GM18511 (cell line): ENCODE results near the gene PTPRN2.
"Not testable (repeated sequence)": the region's sequence is repeated elsewhere in the genome, so short reads cannot be mapped to it uniquely, and the experiment has no call there.

ENCODE experiments used
- ATAC-seq: cut with Tn5 transposase; IDR thresholded peaks from one replicate; pipeline ENCODE4 v1.9.1; 2021; ENCODE audit warnings: mild to moderate bottlenecking, moderate library complexity; ENCODE audit not compliant: unreplicated experiment

PTPRN2 gene

DNA sequence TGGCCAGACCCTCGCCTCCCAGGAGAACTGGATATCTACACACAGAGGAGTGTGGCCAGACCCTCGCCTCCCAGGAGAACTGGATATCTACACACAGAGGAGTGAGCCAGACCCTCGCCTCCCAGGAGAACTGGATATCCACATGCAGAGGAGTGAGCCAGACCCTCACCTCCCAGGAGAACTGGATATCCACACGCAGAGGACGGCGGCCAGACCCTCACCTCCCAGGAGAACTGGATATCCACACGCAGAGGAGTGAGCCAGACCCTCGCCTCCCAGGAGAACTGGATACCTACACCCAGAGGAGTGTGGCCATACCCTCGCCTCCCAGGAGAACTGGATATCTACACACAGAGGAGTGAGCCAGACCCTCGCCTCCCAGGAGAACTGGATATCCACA, 862.3 kb downstream of the PTPRN2 start:
- not testable (repeated sequence) for ATAC-seq

DNA sequence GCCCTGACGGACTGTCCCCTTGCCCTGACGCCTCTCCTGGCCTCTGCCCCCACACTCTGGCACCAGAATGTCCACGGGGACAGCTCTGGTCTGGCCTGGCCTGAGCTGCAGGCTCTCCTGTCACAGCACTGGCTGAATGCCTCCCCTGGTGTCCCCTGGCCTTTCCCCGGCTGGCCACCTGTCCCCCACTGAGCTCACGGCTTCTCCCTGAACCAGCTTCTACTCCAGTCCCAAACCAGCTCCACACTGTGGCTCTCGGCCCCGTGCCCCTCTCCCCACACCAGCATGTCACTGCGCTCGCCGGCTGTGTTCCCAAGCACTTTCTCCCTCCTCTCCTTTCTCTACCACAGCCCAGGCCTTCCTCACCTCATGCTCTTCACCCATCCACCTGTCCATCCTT, 864.4 kb downstream of the PTPRN2 start:
- no peak for ATAC-seq

DNA sequence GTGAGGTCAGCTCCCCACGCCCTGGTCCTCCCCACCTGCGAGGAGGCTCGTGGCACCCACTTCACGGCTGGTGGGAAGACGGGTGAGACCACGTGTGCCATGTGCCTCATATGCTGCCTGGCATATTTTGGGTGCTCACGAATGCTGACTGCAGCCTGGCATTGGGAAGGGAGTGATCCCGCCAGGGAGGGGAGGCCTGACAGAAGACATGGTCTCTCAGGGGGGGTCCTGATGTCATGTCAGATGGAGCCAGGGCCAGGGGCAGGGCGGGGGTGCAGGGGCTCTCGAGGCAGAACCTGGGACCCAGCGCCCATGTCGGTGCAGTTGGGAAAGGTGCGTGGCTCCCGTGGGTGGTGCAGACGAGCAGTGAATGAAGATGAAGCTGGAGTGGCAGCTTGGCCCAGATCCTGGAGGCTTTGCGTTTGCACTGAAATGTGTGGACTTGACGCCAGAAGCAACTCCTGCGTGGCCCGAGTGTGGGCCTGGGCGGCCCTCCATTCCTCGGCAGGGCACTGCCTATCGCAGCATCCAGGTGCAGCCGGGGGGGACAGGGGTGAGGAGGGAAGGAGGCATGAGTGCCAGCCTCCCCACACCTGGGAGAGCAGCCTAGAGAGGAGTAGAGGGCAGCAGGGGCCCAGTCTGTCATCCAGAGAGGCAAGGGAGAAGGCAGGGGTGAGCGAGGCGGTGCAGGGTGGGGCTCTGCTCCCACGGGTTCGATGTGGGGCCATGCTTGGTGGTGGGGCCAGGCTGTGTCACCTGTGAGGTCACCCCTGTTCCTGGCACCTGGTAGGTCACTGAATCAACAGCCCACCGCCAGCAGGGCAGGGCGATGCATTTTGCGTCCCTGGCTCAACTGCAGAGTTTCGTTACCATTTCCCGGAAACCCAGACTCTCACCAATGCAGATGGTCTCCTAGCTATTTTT, 865.2 kb downstream of the PTPRN2 start:
- ATAC-seq, result no peak

DNA sequence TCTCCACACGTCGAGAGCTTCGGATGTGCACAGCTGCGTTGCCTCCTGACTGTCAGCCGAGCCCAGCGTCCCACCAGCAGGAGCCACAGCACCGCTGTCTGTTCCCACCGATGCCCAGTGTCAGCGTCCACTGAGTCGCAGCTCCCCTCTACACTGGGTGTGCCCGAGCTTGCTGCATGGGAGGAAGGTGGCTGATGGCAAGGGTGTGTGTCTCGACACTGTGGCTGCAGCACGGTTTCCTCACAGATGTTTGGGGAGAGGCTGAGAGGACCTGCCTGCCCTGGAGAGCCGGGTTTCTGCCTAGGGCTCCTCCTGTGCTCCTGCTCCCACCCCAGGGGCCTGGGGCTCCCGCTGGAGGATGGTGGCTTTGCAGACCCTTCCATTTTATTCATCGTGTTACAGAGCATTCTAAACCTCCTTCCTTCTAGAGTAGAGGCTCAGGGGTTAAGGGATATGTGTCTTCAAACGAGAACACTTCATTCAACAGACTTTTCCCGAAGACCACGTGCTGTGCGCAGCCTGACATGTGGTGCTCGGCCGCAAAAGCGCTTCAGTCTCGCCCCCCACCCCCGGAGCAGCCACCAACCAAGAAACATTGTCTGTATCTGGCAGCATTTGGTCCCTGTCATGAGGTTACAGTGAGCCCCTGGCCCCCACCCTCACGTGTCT, 866.0 kb downstream of the PTPRN2 start:
- ATAC-seq, result no peak

DNA sequence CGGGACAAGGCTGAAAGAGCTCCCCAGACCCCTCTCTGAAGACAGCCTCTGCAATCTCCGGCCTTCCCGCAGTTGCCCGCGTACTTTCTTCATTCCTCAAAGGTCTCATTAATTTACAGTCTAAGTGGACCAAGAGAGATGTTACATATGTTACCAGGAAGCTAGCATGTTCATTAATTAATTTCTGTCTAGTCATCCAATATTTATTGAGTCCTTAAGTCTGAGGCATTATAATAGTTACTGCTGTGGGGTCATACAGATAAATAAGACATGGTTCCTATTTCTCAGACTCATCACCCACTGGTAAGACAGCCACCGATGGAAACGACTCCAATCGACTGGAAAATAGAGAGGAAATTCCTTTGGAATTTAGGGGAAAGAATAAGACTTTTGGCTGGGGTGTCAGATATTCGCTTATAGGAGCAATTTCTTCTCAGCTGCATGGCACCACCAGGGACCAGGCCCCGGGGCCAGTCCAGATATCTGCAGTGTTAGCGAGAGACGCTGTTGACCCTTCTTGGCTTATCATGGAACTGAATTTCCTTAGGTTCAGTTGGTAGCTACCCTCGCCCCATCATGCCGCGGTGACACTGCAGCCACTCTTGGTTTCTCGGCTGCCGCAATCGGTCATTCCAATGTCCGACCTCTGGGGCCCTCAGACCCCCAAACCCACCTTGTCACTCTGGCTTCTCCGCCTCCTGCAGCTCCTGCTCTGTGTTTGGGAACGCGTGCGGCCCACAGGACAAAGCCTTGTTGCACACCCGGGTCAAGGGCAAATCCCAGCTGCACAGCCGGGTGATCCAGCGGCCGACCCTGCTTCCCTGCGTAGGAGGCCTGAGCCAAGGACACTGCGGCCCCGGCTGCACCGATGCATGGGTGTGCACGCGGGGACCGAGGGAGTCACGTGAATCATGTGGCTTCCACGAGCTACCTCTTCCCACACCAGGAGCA, 867.6 kb downstream of the PTPRN2 start:
- ATAC-seq, result no peak

DNA sequence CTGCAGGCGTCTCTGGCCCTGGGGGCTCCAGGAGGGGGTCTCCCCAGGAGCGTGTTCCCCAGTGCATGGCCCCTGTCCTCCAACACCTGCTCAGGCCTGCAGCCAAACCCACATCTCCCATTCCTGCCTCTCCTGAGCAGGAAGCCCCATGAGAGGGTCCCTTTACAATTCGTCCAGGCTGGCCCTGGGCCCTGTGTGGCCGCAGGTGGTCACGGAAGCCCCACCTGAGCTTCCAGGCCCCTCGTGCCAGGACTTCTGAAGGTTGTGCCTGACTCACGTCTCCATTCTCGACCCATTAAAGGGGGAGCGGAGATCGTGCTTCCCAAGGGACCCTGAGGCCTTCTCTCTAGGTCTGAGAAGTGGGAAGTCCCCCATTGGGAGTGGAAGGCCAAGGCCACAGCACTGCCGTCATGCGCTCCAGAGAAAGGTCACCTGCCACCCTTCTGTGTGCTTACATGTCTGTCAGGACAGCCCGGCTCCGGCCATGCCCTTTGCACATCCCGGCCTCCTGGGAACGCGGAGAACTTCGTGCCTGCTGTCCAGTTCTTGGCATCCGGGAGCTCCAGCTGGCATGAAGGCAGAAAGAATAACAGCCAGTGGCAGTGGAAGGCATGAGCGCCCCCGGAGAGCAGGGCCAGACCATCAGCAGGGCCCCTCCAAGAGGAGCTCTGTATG, 868.5 kb downstream of the PTPRN2 start:
- ATAC-seq, result no peak

DNA sequence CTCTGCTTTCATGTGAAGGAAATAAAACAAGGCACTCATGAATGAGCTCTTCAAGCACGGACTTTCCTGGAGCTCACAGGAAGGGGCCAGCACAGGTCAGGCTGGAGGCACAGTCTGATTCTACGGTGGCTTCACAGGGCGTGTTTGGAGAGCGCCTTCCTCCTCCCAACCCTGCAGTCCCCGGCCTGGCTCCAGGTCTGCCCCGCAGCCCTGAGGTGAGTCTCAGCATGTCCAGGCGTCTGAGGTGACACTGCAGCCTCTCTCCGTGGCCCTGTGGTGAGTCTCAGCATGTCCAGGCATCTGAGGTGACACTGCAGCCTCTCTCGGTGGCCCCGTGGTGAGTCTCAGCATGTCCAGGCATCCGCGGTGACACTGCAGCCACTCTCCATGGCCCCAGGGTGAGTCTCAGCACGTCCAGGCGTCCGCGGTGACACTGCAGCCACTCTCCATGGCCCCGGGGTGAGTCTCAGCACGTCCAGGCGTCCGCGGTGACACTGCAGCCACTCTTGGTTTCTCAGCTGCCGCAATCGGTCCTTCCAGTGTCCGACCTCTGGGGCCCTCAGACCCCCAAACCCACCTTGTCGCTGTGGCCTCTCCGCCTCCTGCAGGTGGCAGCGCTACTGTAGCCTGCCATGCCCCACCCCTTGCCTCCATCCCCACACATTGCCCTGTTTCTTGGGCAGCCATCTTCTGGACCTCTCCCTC, 869.2 kb downstream of the PTPRN2 start:
- ATAC-seq, result no peak

DNA sequence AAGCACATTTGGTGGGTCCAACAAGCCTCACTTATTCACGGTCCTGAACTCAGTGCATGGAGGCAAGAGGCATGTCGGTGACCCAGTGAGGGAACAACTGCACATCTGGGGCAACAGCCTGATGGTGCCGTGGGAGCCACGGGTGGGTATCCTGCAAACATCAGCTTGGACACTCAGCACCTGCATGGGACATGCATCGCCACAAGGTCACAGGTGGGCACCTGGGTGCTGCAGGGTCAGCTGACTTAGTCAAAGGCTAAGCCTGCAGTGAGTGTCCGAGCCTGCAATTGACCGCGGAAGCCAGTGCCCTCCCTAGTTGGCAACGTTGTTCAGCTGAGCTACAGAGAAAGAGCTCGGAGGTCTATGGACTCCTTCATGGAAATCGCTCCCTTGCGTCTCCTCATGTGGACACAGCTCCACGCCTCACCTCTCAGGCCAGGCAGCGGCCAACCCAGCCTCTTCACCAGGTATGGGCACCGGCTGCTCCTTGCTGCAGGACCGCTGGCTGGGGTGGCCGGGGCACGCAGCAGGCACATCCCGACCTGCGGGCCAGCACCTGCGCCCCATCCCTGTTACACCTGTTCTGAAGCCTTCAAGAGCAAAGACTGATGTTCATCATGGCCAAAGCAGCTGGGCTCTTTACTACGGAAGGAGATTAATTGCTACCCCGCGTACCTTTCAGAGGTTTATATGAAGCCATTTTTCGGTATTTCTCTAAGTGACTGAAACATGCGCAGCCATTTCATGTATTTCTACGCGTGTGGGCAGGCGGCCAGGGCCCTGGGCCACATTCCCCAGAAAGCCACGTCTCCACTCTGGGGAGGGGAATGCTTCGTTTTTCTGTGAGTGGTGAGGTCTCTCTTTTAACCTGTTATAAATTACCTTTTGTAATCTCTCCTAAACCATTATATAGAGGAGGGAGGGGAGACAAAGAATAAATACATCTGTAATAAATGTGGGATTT, 870.1 kb downstream of the PTPRN2 start:
- ATAC-seq, result no peak

DNA sequence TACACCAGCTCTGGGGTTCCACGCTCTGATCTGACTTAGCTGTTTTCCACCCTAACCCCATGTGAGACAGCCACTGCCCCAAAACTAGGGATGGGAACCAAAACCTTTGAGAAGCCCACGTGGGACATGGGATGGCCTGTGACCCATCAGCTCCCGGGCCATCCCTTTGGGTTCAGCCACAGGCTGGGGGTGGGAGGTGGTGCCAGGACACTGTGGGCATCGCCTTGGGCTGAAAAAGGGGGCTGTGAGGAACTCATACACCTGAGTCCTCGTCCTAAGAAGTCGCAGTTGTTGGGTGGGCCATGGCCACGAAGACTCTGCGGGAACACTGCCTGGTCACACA, 871.7 kb downstream of the PTPRN2 start:
- no peak for ATAC-seq

DNA sequence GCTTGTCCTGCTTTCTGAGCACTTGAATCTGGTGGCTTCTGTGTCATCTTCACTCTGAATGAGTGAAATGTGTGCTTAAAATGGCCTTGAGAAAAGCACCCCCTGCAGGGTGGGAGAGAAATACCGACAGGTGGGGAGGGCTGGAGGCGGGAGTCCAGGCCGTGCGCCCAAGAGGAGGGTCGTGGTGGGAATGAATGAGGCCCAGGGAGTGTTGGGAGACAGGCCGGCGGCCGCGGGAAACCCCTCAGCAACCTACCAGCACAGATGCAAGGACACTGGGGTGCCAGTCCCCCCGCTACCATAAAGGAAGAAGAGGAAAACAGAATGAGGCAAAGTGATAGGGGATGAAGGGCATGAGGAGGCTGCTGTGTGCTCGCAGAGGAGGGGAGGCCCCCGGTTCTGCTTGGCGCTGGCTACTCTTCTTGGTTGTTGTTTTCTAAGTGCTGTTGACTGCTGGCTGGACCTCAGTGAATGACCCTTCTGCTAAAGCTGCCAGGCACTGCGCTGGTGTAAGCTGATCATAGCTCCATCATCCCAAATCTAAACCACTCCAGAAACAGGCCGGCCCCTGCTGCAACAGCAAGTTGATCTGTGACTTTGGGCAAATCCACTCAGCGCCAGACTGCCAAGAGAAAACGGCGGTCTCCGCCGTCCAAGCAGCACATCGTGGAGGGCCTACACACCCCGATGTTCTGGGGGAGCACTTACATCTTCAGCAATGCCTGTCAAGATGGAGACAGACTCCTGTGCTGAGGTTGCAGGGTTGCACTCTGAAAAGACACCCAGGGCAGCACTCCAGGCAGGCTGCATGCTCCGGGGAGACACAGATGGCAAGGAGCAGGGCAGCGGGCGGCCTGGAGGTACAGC, 872.3 kb downstream of the PTPRN2 start:
- ATAC-seq, result no peak

DNA sequence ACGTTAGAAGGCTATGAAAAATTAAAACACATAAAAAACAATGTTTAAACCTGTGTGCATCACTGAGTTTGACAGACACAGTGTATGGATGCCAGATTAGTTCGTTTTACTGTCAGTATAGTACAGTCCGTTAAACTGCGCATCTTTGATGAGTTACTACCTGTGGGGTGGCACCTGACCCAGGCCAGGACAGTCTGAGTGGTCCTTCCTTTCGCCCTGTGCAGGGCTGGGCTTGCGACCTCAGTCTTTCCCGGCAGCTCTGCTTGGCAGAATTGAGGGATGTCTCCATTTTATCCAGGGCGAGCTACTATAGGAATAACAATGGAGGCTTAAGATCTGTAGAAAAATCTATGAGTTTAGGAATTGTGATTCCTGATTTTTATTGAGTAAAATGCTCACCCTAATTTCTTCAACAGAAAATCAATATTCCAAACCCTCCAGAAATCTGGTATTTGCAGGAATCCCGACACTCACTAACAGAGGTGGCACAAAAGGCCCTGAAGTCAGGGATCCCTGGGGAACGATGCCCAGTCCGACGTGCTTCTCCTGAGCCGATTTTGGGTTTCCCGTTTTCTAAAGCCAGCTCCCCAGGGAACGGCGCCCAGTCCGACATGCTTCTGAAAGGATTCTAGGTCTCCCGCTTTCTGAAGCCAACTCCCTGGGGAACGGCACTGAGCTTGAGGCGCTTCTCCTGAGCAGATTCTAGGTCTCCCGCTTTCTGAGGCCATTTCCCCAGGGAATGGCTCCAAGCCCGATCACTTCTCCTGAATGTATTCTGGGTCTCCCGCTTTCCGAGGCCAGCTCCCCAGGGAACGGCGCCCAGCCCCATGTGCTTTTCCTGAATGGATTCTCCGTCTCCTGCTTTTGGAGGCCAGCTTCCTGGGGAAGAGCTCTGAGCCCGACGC, 873.2 kb downstream of the PTPRN2 start:
- ATAC-seq, result no peak

DNA sequence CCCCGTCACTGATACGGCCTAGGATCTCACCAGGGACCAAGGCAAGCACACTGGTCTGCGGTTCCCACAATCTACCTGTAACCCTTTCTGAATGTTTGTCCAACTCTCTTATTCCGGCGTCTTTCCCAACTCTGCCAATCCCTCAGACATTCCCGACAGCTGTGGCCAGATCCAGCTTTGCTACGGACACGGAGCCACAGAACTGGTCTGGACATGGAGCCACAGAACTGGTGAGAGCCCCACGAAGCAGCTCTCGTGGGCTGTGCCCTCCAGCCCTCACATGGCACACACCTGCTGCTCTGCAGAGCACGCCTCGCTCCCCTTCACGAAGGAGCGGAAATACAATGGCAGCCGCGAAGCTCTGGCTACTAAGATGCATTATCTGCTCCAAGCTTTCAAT, 874.0 kb downstream of the PTPRN2 start:
- no peak for ATAC-seq

DNA sequence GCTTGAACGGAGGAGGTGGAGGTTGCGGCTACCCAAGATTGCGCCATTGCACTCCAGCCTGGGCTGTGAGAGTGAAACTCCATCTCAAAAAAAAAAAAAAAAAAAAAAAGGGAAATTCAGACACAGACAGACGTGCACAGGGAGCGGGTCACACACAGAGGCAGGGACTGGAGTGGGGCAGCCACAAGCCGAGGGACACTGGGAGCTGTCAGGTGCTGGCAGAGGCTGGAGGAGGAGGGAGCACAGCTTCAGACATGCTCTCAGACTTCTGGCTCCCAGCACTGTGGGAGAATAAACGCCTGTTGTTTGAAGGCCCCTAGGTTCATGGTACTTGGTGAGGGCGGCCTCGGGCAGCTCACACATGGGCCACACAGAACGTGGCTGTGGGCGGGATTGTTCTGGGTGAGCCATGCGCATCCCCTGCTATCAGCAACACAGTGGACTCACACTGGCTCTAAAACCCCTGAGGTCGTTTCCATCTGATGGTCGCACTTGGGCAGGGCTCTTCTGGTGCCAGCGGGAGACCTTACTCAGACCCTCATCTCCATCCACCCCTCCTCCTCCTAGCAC, 874.9 kb downstream of the PTPRN2 start:
- ATAC-seq, result no peak

DNA sequence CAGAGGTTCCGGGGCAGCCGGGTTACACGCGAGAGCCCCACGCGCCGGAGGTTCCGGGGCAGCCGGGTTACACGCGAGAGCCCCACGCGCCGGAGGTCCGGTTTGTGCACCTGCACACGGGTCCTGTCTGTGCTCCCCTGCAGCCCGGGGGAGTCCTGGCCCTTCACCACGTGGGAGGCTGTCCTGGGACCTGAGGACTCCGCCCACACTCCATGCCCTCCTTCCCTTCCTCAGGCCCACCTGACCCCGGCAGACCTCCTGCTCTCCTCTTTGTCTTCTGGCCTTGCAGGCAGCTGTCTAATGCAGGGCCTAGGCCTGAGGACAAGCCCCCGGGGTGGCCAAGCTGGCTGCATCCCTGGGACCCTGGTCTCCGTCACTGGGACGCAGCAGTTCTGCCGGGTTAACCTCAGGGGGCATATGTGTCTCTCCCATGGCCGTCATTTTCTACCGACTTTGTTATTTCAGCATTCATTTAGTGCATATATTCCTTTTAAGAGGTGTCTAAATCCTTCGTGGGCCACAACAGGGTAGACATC, 876.2 kb downstream of the PTPRN2 start:
- ATAC-seq, result no peak

DNA sequence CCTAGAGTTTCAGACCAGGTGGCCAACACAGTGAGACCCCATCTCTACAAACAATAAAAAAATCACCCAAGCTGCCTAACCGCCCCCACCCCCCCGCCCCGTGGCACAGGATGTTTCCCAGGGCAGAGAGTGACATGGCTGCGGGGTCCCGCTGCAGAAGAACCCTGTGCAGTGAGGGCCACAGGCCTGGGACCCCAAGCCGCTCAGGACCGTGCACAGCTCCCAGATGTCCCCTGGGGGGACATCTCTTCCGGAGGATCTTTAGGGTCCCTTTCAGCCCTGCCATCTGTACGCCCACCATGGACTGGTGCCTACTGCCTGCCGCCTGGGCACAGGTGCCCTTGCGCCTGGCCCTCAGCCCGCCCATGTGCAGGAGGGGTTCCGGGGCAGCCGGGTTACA, 877.2 kb downstream of the PTPRN2 start:
- no peak for ATAC-seq

DNA sequence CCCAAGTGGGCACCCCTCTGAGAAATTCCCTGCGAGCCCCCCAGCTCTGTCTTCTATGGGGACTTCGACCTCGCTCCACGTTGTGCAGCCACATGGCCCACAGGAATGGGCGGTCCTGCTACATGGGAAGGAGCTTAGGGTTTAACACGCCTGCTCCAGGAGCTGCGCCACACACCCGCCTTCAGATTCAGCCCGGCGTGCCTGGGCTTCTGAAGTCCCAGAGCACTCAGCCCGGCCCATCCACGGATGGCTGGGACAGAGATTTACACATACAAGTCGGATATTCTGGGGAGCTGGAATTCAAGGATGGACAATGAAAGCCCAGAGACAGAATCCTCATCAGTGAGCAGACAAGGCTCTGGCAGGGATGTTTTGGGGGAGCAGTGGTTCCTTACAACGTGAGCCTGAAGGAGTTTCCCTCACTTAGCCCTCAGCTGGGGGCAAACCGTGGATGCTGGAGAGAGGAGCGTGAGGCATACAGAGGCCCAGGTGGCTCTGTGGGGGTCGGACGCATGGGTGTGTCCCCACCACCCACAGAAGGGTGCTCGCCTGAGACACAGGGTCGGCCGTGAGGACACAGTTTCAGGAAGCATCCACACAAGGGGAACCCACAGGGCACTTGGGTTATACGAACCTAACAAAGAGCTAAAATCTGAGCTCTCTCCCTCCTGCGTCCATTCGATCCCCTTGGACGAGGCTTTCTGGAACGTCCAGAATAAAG, 877.9 kb downstream of the PTPRN2 start:
- ATAC-seq, result no peak
